Measurements from ENCODE around the gene EEF1AKMT1.

EEF1AKMT1 gene

GRCh38 chr13:20729633-20730585 is 43.9 kb downstream of the EEF1AKMT1 start:
- TF ChIP-seq BACH2 (CRISPR knock-in tag; IDR thresholded peaks at IDR 0.05; ENCODE audit: borderline replicate concordance), result no peak
- TF ChIP-seq PATZ1 (CRISPR knock-in tag; IDR thresholded peaks at IDR 0.05; ENCODE audit: borderline replicate concordance), result no peak
- no peak for TF ChIP-seq ZFP30 (CRISPR knock-in tag; IDR thresholded peaks at IDR 0.05)
- TF ChIP-seq, protein P1, sequence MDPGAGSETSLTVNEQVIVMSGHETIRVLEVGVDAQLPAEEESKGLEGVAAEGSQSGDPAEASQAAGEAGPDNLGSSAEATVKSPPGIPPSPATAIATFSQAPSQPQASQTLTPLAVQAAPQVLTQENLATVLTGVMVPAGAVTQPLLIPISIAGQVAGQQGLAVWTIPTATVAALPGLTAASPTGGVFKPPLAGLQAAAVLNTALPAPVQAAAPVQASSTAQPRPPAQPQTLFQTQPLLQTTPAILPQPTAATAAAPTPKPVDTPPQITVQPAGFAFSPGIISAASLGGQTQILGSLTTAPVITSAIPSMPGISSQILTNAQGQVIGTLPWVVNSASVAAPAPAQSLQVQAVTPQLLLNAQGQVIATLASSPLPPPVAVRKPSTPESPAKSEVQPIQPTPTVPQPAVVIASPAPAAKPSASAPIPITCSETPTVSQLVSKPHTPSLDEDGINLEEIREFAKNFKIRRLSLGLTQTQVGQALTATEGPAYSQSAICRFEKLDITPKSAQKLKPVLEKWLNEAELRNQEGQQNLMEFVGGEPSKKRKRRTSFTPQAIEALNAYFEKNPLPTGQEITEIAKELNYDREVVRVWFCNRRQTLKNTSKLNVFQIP (CRISPR knock-in tag; IDR thresholded peaks at IDR 0.05; ENCODE audit: borderline replicate concordance, low read depth), result no peak
- TF ChIP-seq PPARA (CRISPR knock-in tag; IDR thresholded peaks at IDR 0.05; ENCODE audit: borderline replicate concordance), result no peak
- TF ChIP-seq CSDC2 (CRISPR knock-in tag; IDR thresholded peaks at IDR 0.05), result no peak
- no peak for TF ChIP-seq SNAI2 (CRISPR knock-in tag; IDR thresholded peaks at IDR 0.05)
- no peak for TF ChIP-seq ZC3H10 (CRISPR knock-in tag; IDR thresholded peaks at IDR 0.05)
- no peak for TF ChIP-seq ZNF565 (CRISPR knock-in tag; conservative IDR thresholded peaks at IDR 0.05; ENCODE audit: low read depth)
- TF ChIP-seq ZNF70 (CRISPR knock-in tag; IDR thresholded peaks at IDR 0.05), result no peak
- TF ChIP-seq GLIS3 (CRISPR knock-in tag; IDR thresholded peaks at IDR 0.05), result no peak
- TF ChIP-seq CSRNP3 (CRISPR knock-in tag; IDR thresholded peaks at IDR 0.05), result no peak
- no peak for TF ChIP-seq RARB (CRISPR knock-in tag; IDR thresholded peaks at IDR 0.05)
- TF ChIP-seq OSR1 (CRISPR knock-in tag; IDR thresholded peaks at IDR 0.05), result no peak
- TF ChIP-seq ZNF8 (CRISPR knock-in tag; IDR thresholded peaks at IDR 0.05), result no peak
- no peak for TF ChIP-seq TCF4 (CRISPR knock-in tag; IDR thresholded peaks at IDR 0.05; ENCODE audit: borderline replicate concordance)
- no peak for TF ChIP-seq TOX (CRISPR knock-in tag; IDR thresholded peaks at IDR 0.05; ENCODE audit: borderline replicate concordance)
- ATAC-seq, result no peak

DNA sequence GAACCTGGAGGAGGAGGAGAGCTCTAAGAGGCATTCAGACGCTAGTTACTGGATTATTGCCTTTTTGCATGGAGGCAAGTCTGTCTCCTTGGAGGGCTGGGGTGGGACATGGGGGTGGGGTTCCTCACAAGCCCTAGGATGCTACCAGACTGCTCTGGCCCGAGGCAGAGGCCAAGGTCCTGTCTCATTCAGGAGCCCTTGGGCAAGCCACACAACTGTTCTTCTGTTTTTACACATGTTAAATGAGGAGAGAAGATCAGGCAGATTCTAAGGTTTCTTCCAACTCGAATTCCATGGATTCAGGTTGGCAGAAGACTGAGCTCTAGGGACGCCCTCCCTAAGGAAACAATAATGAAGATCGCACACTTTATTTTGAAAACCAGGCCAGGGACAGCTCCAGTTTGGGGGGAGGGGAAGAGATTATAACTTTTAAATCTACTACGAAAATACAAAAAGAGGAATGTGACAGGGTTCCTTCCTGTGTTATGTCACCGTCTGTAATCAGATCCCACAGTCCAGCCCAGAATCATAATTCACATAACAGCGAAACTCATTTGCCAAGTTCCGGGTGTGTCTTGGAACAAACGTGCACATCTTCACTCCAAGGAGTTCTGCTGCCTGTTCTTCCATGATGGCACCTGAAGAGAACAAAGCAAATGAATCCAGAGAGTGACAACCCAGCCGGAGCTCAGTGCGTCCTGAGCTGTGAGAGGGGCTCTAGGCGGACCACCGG is 45.0 kb downstream of the EEF1AKMT1 start:
- no peak for TF ChIP-seq CREB5 (CRISPR knock-in tag; IDR thresholded peaks at IDR 0.05; ENCODE audit: low read depth)
- no peak for TF ChIP-seq ZFP30 (CRISPR knock-in tag; IDR thresholded peaks at IDR 0.05)
- no peak for TF ChIP-seq ARNTL (CRISPR knock-in tag; IDR thresholded peaks at IDR 0.05; ENCODE audit: borderline replicate concordance, low read depth)

GRCh38 chr13:20727856-20728255 is 45.9 kb downstream of the EEF1AKMT1 start:
- TF ChIP-seq ZNF565 (CRISPR knock-in tag; conservative IDR thresholded peaks at IDR 0.05; ENCODE audit: low read depth) (no peak), OSR1 (CRISPR knock-in tag; IDR thresholded peaks at IDR 0.05) (no peak), PATZ1 (CRISPR knock-in tag; IDR thresholded peaks at IDR 0.05; ENCODE audit: borderline replicate concordance) (no peak), ARNTL (CRISPR knock-in tag; IDR thresholded peaks at IDR 0.05; ENCODE audit: borderline replicate concordance, low read depth) (no peak)
- ATAC-seq, result no peak

More for the DNA sequence above, 45.0 kb downstream of the EEF1AKMT1 start:
- no peak for ATAC-seq

All from SK-N-SH treated with all-trans-retinoic acid at 6 μM for 48 hours (cell line).